ENCODE data around the gene RAB26.
"Not testable (repeated sequence)": the region's sequence is repeated elsewhere in the genome, so short reads cannot be mapped to it uniquely, and the experiment has no call there.

RAB26 gene, protein sequence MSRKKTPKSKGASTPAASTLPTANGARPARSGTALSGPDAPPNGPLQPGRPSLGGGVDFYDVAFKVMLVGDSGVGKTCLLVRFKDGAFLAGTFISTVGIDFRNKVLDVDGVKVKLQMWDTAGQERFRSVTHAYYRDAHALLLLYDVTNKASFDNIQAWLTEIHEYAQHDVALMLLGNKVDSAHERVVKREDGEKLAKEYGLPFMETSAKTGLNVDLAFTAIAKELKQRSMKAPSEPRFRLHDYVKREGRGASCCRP

GRCh38 chr16:2147981-2148671, at the start of gene RAB26:
TSS of gene RAB26 (plus strand) at chr16:2148625. CDS start at chr16:2148784, 159 bp downstream.
- H3K4me1 ChIP-seq (ENCODE audit: control insufficient read depth, insufficient read depth, low read length) = peaks cover 17% of the 10 kb centered on the region
- no CpG with 5 or more reads among the region's 55 CpGs for WGBS (ENCODE audit: insufficient coverage, insufficient read length)
- DNase-seq (ENCODE audit: low read depth, low spot score) = no peak

GRCh38 chr16:2101581-2101980, 46.8 kb upstream of the RAB26 start:
- WGBS (ENCODE audit: insufficient coverage, insufficient read length) = no CpG with 5 or more reads among the region's 16 CpGs

More at GRCh38 chr16:2147981-2148671, at the start of gene RAB26:
- H3K27ac ChIP-seq (ENCODE audit: low read length) = no peak within 1 kb of the TSS
- no peaks in the 10 kb centered on the region for H3K9me3 ChIP-seq (ENCODE audit: control insufficient read depth, insufficient read depth, low read length)
- H3K4me3 ChIP-seq (ENCODE audit: low read length) = peak within 1 kb of the TSS; percentile 47; the same call in 1 of the 2 replicates
- H3K27me3 ChIP-seq (ENCODE audit: control insufficient read depth, insufficient read depth, low read length) = no peaks in the 10 kb centered on the region
- peaks cover 11% of the 10 kb centered on the region for H3K36me3 ChIP-seq (ENCODE audit: control insufficient read depth, insufficient read depth, low read length)

DNA sequence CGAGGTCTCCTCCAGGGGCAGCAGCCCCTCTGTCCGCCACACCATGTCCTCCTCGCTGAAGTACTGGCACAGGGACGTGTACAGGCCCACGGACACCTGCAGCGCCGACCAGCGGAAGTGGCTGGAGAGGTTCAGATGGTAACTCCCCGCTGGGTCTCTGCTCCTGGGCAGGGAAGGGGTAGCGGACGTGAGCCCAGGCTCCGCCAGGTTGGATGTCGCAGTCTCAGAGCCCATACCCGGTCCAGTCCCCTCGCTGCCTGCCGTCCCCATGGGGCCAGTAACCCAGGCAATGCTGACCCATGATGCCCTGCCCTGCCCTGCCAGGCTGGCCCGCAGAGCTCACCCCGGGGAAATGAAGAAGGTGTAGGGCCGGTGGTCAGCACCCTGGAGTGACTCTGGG, 46.0 kb upstream of the RAB26 start:
- no peaks in the 10 kb centered on the region for H3K27me3 ChIP-seq (ENCODE audit: control insufficient read depth, insufficient read depth, low read length)
- no peak overlapping the region for H3K27ac ChIP-seq (ENCODE audit: low read length)
- no peaks in the 10 kb centered on the region for H3K9me3 ChIP-seq (ENCODE audit: control insufficient read depth, insufficient read depth, low read length)
- peaks cover 2% of the 10 kb centered on the region; the same call in 1 of the 2 replicates for H3K4me1 ChIP-seq (ENCODE audit: control insufficient read depth, insufficient read depth, low read length)
- no CpG with 5 or more reads among the region's 19 CpGs for WGBS (ENCODE audit: insufficient coverage, insufficient read length)
- no peak overlapping the region for H3K4me3 ChIP-seq (ENCODE audit: low read length)
- DNase-seq (ENCODE audit: low read depth, low spot score) = no peak
- peaks cover 9% of the 10 kb centered on the region; the same call in 1 of the 2 replicates for H3K36me3 ChIP-seq (ENCODE audit: control insufficient read depth, insufficient read depth, low read length)

More at GRCh38 chr16:2101581-2101980, 46.8 kb upstream of the RAB26 start:
- not testable (repeated sequence) for H3K27ac ChIP-seq (ENCODE audit: low read length); H3K4me3 ChIP-seq (ENCODE audit: low read length); H3K27me3 ChIP-seq (ENCODE audit: control insufficient read depth, insufficient read depth, low read length); H3K4me1 ChIP-seq (ENCODE audit: control insufficient read depth, insufficient read depth, low read length); H3K36me3 ChIP-seq (ENCODE audit: control insufficient read depth, insufficient read depth, low read length); DNase-seq (ENCODE audit: low read depth, low spot score); H3K9me3 ChIP-seq (ENCODE audit: control insufficient read depth, insufficient read depth, low read length)

DNA sequence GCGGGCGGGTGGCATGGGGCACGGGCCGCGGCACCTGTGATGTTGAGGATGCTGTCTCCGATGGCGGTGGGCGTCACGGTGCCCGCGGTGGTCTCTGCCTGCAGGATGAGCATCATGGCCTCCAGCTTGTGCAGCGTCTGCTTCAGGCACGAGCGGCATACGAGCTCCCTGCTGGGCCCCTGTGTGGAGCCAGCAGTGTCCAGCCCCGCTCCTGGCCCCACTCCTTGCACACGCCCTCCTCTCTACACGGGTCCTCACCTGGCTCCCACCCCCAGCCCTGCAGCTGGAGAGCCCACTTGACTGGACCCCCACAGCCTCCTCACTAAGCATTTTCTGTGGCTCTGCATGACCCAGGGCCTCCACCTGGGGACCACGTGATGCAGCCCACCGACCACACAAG, 44.0 kb upstream of the RAB26 start:
- no CpG with 5 or more reads among the region's 20 CpGs for WGBS (ENCODE audit: insufficient coverage, insufficient read length)
- H3K4me3 ChIP-seq (ENCODE audit: low read length); DNase-seq (ENCODE audit: low read depth, low spot score); H3K27ac ChIP-seq (ENCODE audit: low read length); H3K9me3 ChIP-seq (ENCODE audit: control insufficient read depth, insufficient read depth, low read length); H3K27me3 ChIP-seq (ENCODE audit: control insufficient read depth, insufficient read depth, low read length); H3K4me1 ChIP-seq (ENCODE audit: control insufficient read depth, insufficient read depth, low read length): not testable (repeated sequence)
- H3K36me3 ChIP-seq (ENCODE audit: control insufficient read depth, insufficient read depth, low read length) = peaks cover 18% of the 10 kb centered on the region

DNA sequence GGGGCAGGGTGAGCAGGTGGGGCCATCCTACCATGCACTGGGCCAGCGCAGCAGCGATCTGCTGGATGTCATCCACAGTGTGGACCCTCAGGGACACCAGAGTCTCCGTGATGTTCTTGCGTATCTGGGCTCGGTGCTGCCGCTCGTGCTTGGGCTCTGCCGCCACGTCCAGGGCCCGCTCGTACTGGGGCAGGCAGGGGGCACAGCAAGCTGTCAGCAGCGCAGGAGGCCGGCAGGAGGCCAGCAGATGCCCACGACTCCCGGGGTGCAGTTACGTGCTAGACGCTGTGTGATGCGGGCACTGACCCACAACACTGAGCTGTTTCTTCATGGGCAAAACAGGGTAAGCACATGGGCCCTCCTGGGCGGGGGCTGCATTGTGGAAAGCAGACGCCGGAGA, 43.1 kb upstream of the RAB26 start:
- DNase-seq (ENCODE audit: low read depth, low spot score); H3K9me3 ChIP-seq (ENCODE audit: control insufficient read depth, insufficient read depth, low read length); H3K4me3 ChIP-seq (ENCODE audit: low read length); H3K27me3 ChIP-seq (ENCODE audit: control insufficient read depth, insufficient read depth, low read length); H3K4me1 ChIP-seq (ENCODE audit: control insufficient read depth, insufficient read depth, low read length); H3K27ac ChIP-seq (ENCODE audit: low read length): not testable (repeated sequence)
- no CpG with 5 or more reads among the region's 21 CpGs for WGBS (ENCODE audit: insufficient coverage, insufficient read length)
- peaks cover 18% of the 10 kb centered on the region for H3K36me3 ChIP-seq (ENCODE audit: control insufficient read depth, insufficient read depth, low read length)

DNA sequence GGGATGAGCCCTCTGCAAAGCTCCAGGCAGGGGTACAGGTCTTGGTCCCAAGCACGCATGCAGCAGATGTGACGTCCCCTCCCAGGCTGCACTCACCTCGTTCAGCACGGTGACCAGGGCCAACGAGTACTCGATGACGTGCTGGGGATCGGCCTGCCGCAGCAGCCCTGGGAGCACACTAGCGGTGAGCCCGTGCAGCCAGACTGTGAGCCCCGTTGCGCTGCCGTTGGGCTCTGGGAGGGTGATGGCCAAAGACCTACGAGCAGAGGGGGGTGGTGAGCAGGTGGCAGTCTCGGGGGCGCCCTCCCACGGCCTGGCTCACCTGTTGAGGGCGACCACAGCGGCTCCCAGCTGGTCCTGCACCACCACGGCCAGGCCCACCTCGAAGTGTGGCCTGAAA, 42.7 kb upstream of the RAB26 start:
- H3K4me1 ChIP-seq (ENCODE audit: control insufficient read depth, insufficient read depth, low read length); H3K4me3 ChIP-seq (ENCODE audit: low read length); H3K27me3 ChIP-seq (ENCODE audit: control insufficient read depth, insufficient read depth, low read length); DNase-seq (ENCODE audit: low read depth, low spot score); H3K27ac ChIP-seq (ENCODE audit: low read length); H3K9me3 ChIP-seq (ENCODE audit: control insufficient read depth, insufficient read depth, low read length): not testable (repeated sequence)
- H3K36me3 ChIP-seq (ENCODE audit: control insufficient read depth, insufficient read depth, low read length) = peaks cover 19% of the 10 kb centered on the region
- no CpG with 5 or more reads among the region's 22 CpGs for WGBS (ENCODE audit: insufficient coverage, insufficient read length)

GRCh38 chr16:2106211-2106610, 42.2 kb upstream of the RAB26 start:
- DNase-seq (ENCODE audit: low read depth, low spot score); H3K4me3 ChIP-seq (ENCODE audit: low read length); H3K27me3 ChIP-seq (ENCODE audit: control insufficient read depth, insufficient read depth, low read length); H3K9me3 ChIP-seq (ENCODE audit: control insufficient read depth, insufficient read depth, low read length); H3K27ac ChIP-seq (ENCODE audit: low read length); H3K4me1 ChIP-seq (ENCODE audit: control insufficient read depth, insufficient read depth, low read length): not testable (repeated sequence)
- peaks cover 23% of the 10 kb centered on the region for H3K36me3 ChIP-seq (ENCODE audit: control insufficient read depth, insufficient read depth, low read length)
- WGBS (ENCODE audit: insufficient coverage, insufficient read length) = no CpG with 5 or more reads among the region's 38 CpGs

- not testable (repeated sequence) for H3K27ac ChIP-seq (ENCODE audit: low read length); H3K27me3 ChIP-seq (ENCODE audit: control insufficient read depth, insufficient read depth, low read length); DNase-seq (ENCODE audit: low read depth, low spot score); H3K9me3 ChIP-seq (ENCODE audit: control insufficient read depth, insufficient read depth, low read length); H3K4me1 ChIP-seq (ENCODE audit: control insufficient read depth, insufficient read depth, low read length); H3K4me3 ChIP-seq (ENCODE audit: low read length)
- no CpG with 5 or more reads among the region's 17 CpGs for WGBS (ENCODE audit: insufficient coverage, insufficient read length)
- H3K36me3 ChIP-seq (ENCODE audit: control insufficient read depth, insufficient read depth, low read length) = peaks cover 28% of the 10 kb centered on the region
Measured at GRCh38 chr16:2107121-2107790, 41.2 kb upstream of the RAB26 start.

DNA sequence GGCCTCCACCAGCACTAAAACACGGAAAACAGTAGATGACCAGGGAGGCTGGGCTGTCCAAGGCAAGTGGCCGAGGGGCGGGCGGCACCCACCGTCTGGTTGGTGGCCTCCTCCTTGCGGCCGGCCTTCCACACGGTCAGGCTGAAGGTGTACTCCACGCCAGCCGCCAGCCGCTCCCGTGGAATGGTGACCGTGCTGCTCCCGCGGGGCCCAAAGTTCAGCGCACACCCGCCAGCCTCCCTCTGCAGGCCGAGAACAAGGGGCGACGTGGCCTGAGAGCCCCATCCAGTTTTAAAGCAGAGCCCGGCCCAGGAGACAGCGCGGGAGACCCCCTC, 40.7 kb upstream of the RAB26 start:
- not testable (repeated sequence) for H3K27me3 ChIP-seq (ENCODE audit: control insufficient read depth, insufficient read depth, low read length); H3K27ac ChIP-seq (ENCODE audit: low read length); H3K4me3 ChIP-seq (ENCODE audit: low read length); DNase-seq (ENCODE audit: low read depth, low spot score); H3K4me1 ChIP-seq (ENCODE audit: control insufficient read depth, insufficient read depth, low read length); H3K9me3 ChIP-seq (ENCODE audit: control insufficient read depth, insufficient read depth, low read length)
- H3K36me3 ChIP-seq (ENCODE audit: control insufficient read depth, insufficient read depth, low read length) = peaks cover 28% of the 10 kb centered on the region
- no CpG with 5 or more reads among the region's 23 CpGs for WGBS (ENCODE audit: insufficient coverage, insufficient read length)

DNA sequence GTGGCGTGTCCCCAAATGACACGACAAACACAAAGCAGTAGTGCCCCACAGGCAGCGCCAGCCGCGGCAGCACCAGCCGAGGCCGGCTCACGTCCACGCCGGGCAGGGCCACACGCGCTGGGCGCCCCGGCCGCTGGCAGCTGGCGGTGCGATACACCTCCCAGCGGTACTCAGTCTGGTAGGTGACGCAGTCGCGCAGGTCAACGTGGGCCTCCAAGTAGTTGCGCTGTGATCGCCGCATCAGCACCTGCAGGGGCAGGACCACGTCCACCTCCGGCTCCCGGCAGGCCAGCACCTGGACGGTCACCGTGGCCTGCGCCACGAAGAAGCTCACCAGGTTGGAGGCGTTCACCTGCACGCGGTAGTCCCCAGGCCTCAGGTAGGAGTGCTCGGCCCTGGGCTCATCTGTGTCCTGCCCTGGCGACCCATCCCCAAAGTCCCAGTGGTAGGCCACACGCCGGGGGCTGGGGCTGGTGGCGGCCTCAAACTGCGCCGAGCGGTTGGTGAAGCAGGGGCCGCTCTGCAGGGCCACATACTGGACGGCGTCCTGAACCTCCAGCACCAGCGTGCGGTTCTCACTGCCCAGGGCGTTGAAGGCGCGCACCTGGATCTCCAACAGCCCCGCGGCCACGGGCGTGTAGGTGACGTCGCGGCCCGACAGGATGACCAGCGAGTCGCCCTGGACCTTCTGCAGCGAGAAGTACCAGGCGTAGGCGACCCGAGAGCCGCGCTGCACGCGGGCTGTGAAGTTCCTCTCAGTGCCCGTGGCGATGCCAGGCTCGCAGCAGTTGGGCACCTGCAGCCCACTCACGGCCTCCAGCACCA, 39.8 kb upstream of the RAB26 start:
- H3K4me1 ChIP-seq (ENCODE audit: control insufficient read depth, insufficient read depth, low read length); DNase-seq (ENCODE audit: low read depth, low spot score); H3K4me3 ChIP-seq (ENCODE audit: low read length); H3K27ac ChIP-seq (ENCODE audit: low read length); H3K27me3 ChIP-seq (ENCODE audit: control insufficient read depth, insufficient read depth, low read length); H3K9me3 ChIP-seq (ENCODE audit: control insufficient read depth, insufficient read depth, low read length): not testable (repeated sequence)
- peaks cover 26% of the 10 kb centered on the region for H3K36me3 ChIP-seq (ENCODE audit: control insufficient read depth, insufficient read depth, low read length)
- no CpG with 5 or more reads among the region's 73 CpGs for WGBS (ENCODE audit: insufficient coverage, insufficient read length)
